CD4-positive, alpha-beta T cell treated with Interleukin-17A for 1 hour (primary cell): ENCODE results near the gene HDAC8.

ENCODE experiments used
- DNase-seq: peaks from one replicate; pipeline ENCODE4 v3.0.0-alpha.2; 2020

The HDAC8 gene

GRCh38 chrX:72313707-72314641, 258.7 kb downstream of the HDAC8 start:
- DNase-seq = no peak

DNA sequence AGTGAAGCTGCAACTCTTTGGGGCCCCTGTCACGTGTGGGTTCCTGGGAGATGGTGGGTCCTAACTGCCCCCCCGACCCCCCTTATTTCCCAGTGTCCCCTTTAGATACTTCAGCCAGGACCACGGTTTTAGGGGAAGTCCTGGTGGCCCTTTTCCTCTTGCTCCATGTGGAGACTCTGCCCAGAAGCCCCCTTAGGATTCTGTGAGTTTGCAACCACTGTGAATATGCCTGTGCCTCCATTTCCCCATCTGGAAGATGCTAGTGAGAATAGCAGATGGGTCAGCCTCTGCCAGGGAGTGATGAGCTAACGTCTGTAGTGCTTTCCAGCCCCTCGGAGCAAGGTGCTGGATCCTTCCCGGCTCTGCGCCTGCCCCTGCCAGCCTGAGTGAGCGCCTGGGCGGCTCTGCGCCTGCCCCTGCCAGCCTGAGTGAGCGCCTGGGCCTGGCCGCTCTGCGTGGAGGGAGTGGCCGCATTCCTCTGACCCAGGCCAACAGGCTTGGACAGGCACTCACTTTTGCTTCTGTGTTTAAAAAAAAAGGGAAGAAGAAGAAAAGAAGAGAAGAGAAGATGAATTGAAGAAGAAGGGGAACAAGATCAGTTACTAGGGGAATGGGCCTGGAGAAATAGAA, 260.2 kb downstream of the HDAC8 start:
- no peak for DNase-seq

GRCh38 chrX:72309297-72310071, 263.2 kb downstream of the HDAC8 start:
- no peak for DNase-seq

DNA sequence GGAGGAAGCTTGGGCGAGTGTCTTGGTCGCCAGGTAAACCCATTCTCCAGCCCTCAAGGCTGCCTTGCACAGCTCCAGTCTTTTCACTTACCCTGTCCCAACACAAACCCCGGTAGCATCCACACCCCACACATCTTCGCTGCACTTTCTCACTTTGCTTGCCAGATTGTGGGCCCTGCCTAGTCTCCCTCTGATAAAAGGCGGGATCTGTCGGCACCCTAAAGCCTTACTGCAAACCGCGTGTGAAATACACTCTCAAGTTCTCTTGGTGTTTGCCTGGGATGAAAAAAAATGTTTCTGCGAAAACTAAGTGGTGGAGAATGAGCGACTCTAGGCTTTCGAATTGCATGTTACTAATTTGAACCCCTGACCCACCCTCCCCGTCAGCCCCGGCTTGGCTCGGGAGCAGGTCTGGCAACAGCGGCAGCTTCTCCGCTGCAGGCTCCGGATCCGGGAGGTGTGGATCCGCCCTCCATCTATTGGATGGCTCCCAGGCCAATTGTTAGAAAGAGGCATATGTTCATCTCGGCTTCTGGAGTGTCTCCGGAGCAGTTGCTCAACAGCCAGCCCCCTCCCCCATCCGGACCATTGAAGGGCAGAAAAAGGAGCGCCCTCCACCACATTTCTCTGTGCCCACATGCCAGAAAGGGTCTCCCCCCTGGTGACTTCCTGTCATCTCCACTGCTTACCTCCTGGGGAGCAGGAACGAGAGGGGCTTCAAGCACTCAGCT, 263.9 kb downstream of the HDAC8 start:
- peak; percentile 34 for DNase-seq

- DNase-seq = no peak
Observed at GRCh38 chrX:72308209-72308565, 264.5 kb downstream of the HDAC8 start.

GRCh38 chrX:72307646-72308051, 265.0 kb downstream of the HDAC8 start:
- DNase-seq = no peak

DNA sequence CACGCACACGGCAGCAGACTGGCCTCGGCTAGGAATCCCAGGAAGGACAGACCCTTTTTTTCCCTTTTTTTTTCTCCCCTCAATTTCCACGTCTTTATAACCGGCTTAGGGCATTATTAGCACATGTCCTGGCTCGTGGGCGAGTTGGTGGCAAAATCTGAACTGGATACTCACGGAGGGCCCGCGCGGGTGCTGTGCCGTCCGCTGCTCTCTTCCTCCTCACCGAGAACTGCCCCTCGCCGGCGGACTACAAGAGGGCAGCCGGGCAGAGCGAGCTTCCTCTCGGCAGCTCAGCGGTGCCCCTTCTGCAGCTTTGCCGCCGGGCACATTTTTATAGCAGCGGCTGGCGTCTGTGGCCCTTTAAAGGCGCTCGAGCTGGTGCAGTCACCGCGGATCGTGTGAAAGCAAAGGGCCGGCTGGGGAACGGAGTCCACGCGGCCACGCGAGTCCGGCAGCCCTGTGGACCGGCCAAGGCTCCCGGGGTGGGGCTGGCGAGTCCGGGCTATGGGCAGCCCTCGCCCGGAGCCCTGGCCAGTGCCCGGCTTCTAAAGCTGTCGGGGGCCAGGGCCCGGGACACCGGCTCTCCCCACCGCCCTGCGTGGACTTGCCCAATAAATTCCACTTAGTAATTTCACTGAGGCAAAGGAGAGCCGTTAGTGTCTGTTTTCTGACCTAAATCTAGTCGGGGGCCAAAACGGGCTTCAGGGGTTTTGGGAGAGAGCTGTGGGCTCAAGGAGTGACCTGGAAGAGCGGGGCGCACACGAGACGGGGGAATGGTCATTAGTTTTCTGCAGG, 265.6 kb downstream of the HDAC8 start:
- DNase-seq = peak; percentile 32

DNA sequence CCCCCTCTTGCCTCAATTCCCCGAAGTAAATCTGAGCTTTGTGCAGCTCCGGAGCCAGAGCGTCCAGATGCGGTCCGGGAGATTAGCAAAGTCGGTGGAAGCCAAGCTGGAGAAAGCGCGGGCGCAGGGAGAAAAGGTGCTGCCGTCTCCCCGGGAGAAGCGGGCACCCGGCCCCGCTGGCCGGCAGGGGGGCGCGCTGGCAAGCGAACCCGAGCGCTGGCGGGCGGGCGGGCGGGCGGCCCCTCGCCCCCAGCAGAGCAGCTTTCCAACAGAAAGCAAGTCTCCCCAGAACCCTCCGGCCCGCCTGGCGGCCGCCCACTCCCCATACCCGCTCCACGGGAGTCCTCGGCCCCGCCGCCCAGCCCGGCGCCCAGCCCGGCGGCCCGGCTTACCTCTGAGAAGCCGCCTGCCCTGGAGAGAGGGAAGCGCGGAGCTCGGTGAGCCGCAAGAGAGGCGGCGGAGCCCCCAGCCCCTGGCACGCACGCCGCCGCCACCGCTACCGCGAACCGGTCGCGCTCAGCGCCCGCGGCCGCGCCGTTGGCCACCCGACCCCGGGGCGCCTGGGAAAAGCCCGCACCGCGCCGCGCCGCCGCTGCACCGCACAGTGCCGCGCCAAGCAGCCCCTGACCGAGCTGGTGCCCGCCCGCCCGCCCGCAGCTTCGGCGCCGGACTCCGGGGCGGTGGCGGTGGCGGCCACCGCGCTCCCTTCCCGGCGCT, 266.4 kb downstream of the HDAC8 start:
- DNase-seq = no peak

- DNase-seq = no peak
Observed at GRCh38 chrX:72305286-72306084, 267.2 kb downstream of the HDAC8 start, which contains the start of gene CITED1. TSS of gene CITED1 (minus strand) at chrX:72305914. CDS start at chrX:72302869, 3,045 bp downstream.

DNA sequence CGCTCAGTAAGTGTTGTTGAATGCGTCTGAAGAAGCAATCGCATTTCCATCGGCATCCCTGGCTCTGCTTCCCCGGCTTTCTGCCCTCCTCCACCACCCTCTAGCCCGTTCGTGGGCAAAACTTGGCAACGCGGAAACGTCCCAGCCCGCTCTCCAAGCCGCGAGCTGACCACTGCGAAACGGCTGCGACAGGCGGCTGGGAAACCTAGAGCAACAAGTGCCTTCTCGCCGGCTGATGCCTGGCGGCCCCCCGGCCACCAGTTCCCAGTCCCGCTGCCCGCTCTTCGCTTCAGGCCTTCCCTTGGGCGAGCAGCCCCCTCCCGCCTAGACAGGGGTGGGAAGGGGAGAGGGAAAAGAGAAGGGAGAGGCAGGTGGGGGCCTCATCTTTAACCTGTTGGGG, 267.8 kb downstream of the HDAC8 start:
- no peak for DNase-seq

DNA sequence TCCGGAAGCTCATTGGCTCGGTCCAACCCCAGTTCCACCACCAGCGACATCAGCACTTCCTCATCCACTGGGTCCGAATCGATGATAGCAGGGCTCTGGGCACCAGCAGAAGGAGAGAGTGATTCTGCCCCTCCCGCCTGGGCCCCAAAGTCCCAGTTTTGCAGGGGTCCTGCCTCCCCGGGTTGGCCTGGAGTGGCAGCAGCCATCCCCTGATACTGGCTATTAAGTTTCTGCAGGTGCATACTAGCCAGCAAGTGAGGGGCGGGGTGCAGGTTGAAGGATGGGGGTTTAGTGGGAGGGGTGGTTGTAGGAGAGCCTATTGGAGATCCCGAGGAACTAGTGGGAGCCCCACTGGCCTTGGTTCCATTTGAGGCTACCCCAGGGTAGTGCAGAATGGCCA, 270.9 kb downstream of the HDAC8 start:
- no peak for DNase-seq

DNA sequence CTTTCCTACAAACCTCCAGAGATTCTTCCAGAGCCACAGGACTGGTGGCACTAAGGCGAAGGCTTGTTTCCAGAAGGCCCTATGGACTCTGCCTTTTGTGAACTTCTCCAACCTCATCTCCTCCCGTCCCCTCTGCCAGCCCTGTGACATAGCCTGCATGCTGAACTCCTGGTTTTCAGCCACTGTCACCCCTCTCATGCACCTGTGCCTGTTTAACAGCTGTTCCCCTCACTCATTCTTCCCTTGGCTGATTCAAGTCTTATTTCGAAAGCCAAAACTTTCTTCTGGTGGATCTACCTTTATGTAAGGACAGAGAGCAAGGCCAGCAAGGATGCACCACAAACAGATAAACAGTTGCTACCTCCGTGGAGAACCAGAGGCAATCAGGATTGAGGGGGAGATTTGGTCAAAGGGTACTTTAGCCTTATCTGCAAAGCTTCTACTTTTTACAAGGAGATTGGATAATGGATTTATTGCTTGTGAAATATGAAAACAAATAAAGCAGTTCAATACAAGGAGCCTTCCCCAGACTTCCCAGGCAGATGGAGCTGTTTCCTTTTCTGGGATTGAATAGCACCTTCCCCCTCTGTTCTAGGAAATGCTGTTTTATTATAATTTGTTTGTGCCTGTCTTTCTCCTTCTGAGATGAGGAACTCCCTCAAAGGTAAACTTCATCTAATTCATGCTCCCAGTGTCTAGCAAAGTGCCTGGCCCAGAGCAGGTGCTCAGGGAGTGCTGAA, 272.6 kb downstream of the HDAC8 start:
- no peak for DNase-seq

GRCh38 chrX:72297953-72298730, 274.5 kb downstream of the HDAC8 start:
- DNase-seq = no peak

- DNase-seq = no peak
Observed at GRCh38 chrX:72296991-72297390, 275.7 kb downstream of the HDAC8 start.

DNA sequence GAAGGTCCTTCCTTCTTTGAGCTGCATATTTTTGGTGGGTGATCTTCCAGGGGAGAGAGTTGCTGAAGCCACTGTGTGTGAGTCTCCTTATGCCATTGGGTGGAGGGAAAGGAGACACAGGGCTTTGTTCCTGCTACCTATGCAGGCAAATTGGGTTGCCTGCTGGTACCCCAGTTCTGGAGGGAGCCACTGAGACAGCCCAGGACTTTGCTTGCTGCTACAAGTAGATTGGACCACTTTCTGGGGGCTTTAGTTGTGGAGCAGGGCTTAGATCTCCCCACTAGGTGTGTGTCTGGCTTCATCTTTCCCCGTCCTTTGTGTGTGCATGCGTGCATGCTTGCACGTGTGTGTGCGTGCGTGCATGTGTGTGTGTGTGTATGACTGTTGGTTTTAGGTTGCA, 276.9 kb downstream of the HDAC8 start:
- no peak for DNase-seq

DNA sequence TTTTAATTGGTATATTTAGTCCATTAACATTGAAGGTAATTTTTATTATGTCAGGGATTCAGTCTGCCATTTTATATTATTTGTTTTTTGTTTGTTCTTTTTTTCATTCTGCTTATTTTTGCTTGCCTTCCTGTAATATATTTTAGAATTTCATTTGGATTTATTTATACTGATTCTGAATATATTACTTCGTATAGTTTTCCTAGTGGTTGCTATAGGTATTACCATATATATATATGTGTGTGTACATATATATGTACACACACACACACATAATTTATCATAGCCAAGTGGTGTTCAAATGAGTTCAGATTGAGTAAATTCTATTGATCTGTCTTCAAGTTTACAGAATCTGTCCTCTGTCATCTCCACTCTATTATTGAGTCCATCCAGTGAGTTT, 278.1 kb downstream of the HDAC8 start:
- no peak for DNase-seq

DNA sequence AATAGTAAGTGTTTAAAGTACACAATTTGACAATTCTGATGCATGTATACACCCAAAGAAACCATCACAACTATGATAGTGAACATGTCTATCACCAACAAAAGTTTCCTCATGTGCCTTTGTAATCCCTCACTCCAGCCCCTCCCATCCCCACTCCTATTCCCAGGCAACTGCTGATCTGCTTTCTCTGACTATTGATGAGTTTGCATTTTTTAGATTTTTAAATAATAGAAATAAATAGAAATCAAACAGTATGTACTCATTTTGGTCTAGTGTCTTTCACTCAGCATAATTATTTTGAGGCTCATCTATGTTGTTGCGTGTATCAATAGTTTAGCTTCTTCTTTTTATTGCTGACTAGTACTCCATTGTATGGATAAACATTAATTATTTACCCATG, 290.3 kb downstream of the HDAC8 start:
- DNase-seq = no peak

DNA sequence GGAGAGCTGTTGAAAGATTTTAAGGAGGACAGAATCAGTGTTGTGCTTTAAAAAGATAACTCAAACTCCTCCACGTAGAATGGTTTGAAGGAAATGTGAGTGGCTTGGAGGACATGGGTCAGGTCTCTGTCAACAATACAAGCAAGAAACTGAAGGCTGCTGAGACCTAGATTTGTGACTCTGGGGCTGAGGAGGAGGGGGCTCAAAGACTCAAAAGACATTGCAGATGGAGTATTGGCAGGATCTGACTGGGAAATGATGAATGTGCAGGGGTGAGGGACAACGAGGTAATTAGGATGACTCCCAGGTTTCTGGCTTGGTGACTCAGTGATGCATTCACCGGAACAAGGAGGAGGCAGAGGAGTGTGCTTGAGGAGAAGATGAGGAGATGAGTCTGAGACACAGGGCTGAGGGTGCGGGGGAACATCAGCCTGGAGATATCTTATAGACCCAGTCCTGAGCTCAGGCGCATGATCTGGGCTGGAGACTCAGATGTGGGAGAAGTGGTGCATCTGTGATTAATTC, 292.3 kb downstream of the HDAC8 start:
- no peak for DNase-seq
